CD14-positive monocyte (primary cell): ENCODE results near the gene PNRC1. TPM values are rescaled to one million over a fixed set of nuclear protein-coding genes. Genes with fewer than 3 reads are reported as not detected.

Experiments used
- DNase-seq, 3 donors: peaks; one replicate each; pipeline ENCODE4 v3.0.0-alpha.2; 2011 to 2022
- H2AFZ ChIP-seq: 2 replicates; pipeline ENCODE4 v1.6.0; 2012; ENCODE audit warnings: mild to moderate bottlenecking, low read depth, low read length, inconsistent platforms; ENCODE audit not compliant: insufficient read depth, poor library complexity, severe bottlenecking
- H3K27ac ChIP-seq, 2 donors: 1 replicate in 1 of 2; 2 replicates in 1 of 2; pipeline ENCODE4 v1.5.1; 2012 to 2013; ENCODE audit warnings: low read length in 2 of 2, control low read depth in 1 of 2, inconsistent platforms in 1 of 2, low read depth in 1 of 2, mild to moderate bottlenecking in 1 of 2
- H3K27me3 ChIP-seq, 2 donors: one replicate each; pipeline versions ENCODE4 v1.6.0 to v1.6.1; 2011 to 2013; ENCODE audit warnings: low read length in 2 of 2; ENCODE audit not compliant: control insufficient read depth in 2 of 2, insufficient read depth in 2 of 2
- H3K36me3 ChIP-seq, 2 donors: replicated peaks in 1 of 2; 1 replicate in 1 of 2; 2 replicates in 1 of 2; pipeline versions ENCODE4 v1.5.1 to v1.6.1; 2012 to 2013; ENCODE audit warnings: low read length in 2 of 2, control low read depth in 1 of 2, inconsistent platforms in 1 of 2, mild to moderate bottlenecking in 1 of 2; ENCODE audit not compliant: insufficient read depth in 2 of 2, control insufficient read depth in 1 of 2
- H3K4me1 ChIP-seq, 2 donors: 1 replicate in 1 of 2; 2 replicates in 1 of 2; pipeline versions ENCODE4 v1.5.1 to v1.6.1; 2012 to 2013; ENCODE audit warnings: low read length in 2 of 2, control low read depth in 1 of 2, inconsistent platforms in 1 of 2, mild to moderate bottlenecking in 1 of 2, moderate library complexity in 1 of 2; ENCODE audit not compliant: insufficient read depth in 2 of 2, control insufficient read depth in 1 of 2
- H3K4me2 ChIP-seq: replicated peaks from 2 replicates; pipeline ENCODE3; 2012; ENCODE audit warnings: low read length, moderate library complexity, mild to moderate bottlenecking; ENCODE audit not compliant: poor library complexity, severe bottlenecking; ENCODE audit errors: extremely low read depth
- H3K4me3 ChIP-seq, 3 experiments: fragments of 200-600 bp in 1 of 3; sonication (generic) in 1 of 3; replicated peaks in 1 of 3; 1 replicate in 2 of 3; 2 replicates in 1 of 3; pipeline ENCODE4 v1.5.1; 2011 to 2013; ENCODE audit warnings: low read length in 3 of 3, mild to moderate bottlenecking in 3 of 3, control low read depth in 2 of 3, low read depth in 2 of 3, inconsistent platforms in 1 of 3, moderate library complexity in 1 of 3
- H3K79me2 ChIP-seq: 2 replicates; pipeline ENCODE4 v1.6.0; 2012; ENCODE audit warnings: mild to moderate bottlenecking, control low read depth, inconsistent platforms, low read length, moderate library complexity; ENCODE audit not compliant: insufficient read depth
- H3K9ac ChIP-seq: 2 replicates; pipeline ENCODE4 v1.6.0; 2017; ENCODE audit warnings: low read length, mild to moderate bottlenecking; ENCODE audit not compliant: insufficient read depth, poor library complexity, severe bottlenecking
- H3K9me3 ChIP-seq, 2 donors: replicated peaks in 1 of 2; 1 replicate in 1 of 2; 2 replicates in 1 of 2; pipeline versions ENCODE4 v1.5.1 to v1.6.1; 2012 to 2013; ENCODE audit warnings: low read length in 2 of 2, control low read depth in 1 of 2; ENCODE audit not compliant: control insufficient read depth in 1 of 2, insufficient read depth in 1 of 2
- H4K20me1 ChIP-seq: 2 replicates; pipeline ENCODE4 v1.6.0; 2012; ENCODE audit warnings: mild to moderate bottlenecking, low read length, control low read depth, moderate library complexity; ENCODE audit not compliant: insufficient read depth
- H3K27ac Mint-ChIP-seq, 7 donors: one replicate each; pipeline ENCODE4 v1.8.0; 2020; ENCODE audit warnings: mild to moderate bottlenecking in 7 of 7, mixed read lengths in 7 of 7, moderate library complexity in 6 of 7, inconsistent platforms in 2 of 7
- H3K27me3 Mint-ChIP-seq, 3 donors: one replicate each; pipeline ENCODE4 v1.8.0; 2021 to 2022; ENCODE audit warnings: low read depth in 3 of 3, mild to moderate bottlenecking in 3 of 3, mixed read lengths in 3 of 3, moderate library complexity in 3 of 3, inconsistent platforms in 1 of 3
- H3K36me3 Mint-ChIP-seq, 2 donors: one replicate each; pipeline ENCODE4 v1.8.0; 2020; ENCODE audit warnings: mixed read lengths in 2 of 2, inconsistent platforms in 1 of 2, mild to moderate bottlenecking in 1 of 2
- H3K4me1 Mint-ChIP-seq: one replicate; pipeline ENCODE4 v1.8.0; 2020; ENCODE audit warnings: mild to moderate bottlenecking, mixed read lengths
- H3K4me3 Mint-ChIP-seq, 2 donors: one replicate each; pipeline ENCODE4 v1.8.0; 2020; ENCODE audit warnings: mild to moderate bottlenecking in 2 of 2, mixed read lengths in 2 of 2, moderate library complexity in 1 of 2
- H3K9me3 Mint-ChIP-seq, 7 donors: one replicate each; pipeline ENCODE4 v1.8.0; 2020 to 2022; ENCODE audit warnings: mixed read lengths in 7 of 7, mild to moderate bottlenecking in 6 of 7, moderate library complexity in 6 of 7, inconsistent platforms in 2 of 7
- WGBS: methylation state at CpG from one replicate; pipeline ENCODE4 v1.1.5; 2013; ENCODE audit warnings: missing lambda C conversion rate; ENCODE audit not compliant: insufficient coverage; 5-methylcytosine and 5-hydroxymethylcytosine counted together
- intact Hi-C, 2 donors: fragments of 100-400 bp; cut with micrococcal nuclease; formaldehyde crosslinking; loops; one replicate each; pipeline versions ENCODE4 v1.15.0 to v1.15.1; 2023
- polyA plus RNA-seq, 3 donors: library from polyadenylated mRNA; depleted of rRNA in 1 of 3; unstranded in 2 of 3; stranded (reverse) in 1 of 3; fragments of 300-500 nt in 2 of 3; fragments of >200 nt in 1 of 3; fragmentation: Illumina TruSeq in 2 of 3; gene quantifications; 1 replicate in 2 of 3; 2 replicates in 1 of 3; pipeline ENCODE4 v1.2.3, GENCODE V29; 2012 to 2021
- TF ChIP-seq, protein P1 (sequence below): fragments of 200-600 bp; IDR thresholded peaks from one replicate; pipeline ENCODE4 v1.8.0; 2022; ENCODE audit warnings: antibody characterized with exemption, mild to moderate bottlenecking

Gene PNRC1
- polyA plus RNA-seq, 3 donors: 102 to 398 (median 348) TPM

DNA sequence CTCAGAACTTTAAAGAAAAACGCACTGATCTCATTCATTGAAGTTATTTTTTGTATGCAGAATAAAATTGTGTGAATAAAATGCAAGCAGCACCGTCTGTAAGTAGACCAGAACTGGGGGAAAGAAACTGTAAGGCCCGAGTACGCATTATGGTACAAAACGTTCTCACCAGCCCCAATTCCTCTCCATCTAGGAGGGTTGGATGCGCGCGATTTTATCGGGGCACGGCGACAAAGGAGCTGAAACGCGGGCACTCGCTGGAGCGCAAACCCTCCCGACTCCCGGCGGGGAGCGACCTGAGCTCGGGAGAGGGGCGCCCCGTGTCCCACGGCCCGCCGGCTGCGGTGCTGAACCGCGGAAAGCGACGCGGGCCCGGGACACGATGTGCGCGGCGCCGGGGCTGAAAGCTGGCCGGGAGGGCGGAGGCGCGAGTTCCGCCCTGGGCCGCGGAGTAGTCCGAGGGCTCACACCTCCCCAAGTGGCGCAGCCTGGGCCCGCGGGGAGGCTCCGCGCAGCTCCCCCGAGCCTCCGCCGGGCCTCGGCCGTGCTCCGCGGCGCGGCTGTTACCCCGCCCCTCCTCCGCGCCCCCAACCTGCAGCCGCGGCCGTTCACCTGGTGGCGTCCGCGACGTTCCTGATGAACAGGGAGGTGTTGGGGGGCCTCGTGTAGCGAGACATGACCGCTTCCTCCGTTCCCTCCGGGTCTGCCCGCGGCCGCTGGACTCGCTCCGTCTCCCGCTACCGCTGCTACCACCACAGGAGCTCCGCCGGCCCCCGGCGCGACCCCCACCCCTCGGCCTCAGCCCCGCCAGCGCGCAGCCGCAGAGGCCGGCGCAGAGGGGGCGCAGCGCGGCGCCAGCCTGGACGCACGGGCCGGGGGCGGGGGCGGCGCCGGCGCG lies 36.9 kb downstream of the PNRC1 start, which contains the start of gene SRSF12:
TSS of gene SRSF12 (minus strand) at position 861 of the 898 bp plus-strand sequence. CDS start at position 677, 184 bp downstream.
- H3K27ac ChIP-seq: no peak within 1 kb of the TSS
- Mint-ChIP-seq H3K4me3 (peak within 1 kb of the TSS; percentile 80 to 93), H3K27ac (peak within 1 kb of the TSS in 2 of 7 donors; percentile 15 to 81), H3K4me1 (peaks cover 8% of the 10 kb centered on the region), H3K36me3 (no peaks in the 10 kb centered on the region), H3K9me3 (peaks cover 0 to 6% (median 3%) of the 10 kb centered on the region in 7 donors), H3K27me3 (peaks cover 9 to 19% (median 10%) of the 10 kb centered on the region in 3 donors)
- under 1% methylated on average over 104 of the region's 106 CpGs for WGBS
- DNase-seq: peak; percentile 32 to 34 (median 33)
- TF ChIP-seq, protein P1, sequence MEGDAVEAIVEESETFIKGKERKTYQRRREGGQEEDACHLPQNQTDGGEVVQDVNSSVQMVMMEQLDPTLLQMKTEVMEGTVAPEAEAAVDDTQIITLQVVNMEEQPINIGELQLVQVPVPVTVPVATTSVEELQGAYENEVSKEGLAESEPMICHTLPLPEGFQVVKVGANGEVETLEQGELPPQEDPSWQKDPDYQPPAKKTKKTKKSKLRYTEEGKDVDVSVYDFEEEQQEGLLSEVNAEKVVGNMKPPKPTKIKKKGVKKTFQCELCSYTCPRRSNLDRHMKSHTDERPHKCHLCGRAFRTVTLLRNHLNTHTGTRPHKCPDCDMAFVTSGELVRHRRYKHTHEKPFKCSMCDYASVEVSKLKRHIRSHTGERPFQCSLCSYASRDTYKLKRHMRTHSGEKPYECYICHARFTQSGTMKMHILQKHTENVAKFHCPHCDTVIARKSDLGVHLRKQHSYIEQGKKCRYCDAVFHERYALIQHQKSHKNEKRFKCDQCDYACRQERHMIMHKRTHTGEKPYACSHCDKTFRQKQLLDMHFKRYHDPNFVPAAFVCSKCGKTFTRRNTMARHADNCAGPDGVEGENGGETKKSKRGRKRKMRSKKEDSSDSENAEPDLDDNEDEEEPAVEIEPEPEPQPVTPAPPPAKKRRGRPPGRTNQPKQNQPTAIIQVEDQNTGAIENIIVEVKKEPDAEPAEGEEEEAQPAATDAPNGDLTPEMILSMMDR: no peak
- intact Hi-C loops: no loop called here
- no peaks in the 10 kb centered on the region for H4K20me1 ChIP-seq
- H3K27me3 ChIP-seq: peaks cover 3 to 17% of the 10 kb centered on the region in 2 donors
- H3K9me3 ChIP-seq: no peaks in the 10 kb centered on the region
- no peaks in the 10 kb centered on the region for H3K79me2 ChIP-seq
- H3K4me3 ChIP-seq: peak within 1 kb of the TSS; percentile 28 to 81 (median 34)
- H3K4me2 ChIP-seq: peak within 1 kb of the TSS; percentile 88
- no peaks in the 10 kb centered on the region for H3K36me3 ChIP-seq
- H2AFZ ChIP-seq: peak within 1 kb of the TSS; percentile 86
- peaks cover 8 to 12% of the 10 kb centered on the region in 2 donors for H3K4me1 ChIP-seq
- peak within 1 kb of the TSS; percentile 57 for H3K9ac ChIP-seq

DNA sequence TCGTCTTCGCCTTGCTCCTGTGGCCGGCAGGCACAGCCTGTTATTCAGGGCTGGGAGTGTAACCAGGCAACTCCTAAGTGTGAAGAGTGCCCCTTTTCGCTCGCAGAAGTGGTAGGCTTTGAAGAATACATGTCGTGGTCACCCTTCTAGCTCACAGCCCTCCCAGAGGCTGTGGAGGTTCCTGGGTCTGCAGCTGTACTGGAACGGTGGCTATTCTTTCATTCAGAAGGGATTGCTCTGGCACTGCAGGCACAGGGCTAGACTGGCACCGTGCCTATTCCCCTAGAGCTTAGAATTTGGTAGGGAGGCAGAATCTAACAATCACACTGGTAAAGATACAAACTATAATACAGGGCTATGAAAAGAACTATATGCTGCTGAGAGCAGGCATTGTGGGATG lies 38.4 kb downstream of the PNRC1 start:
- Histone ChIP-seq H3K79me2 (no peaks in the 10 kb centered on the region), H4K20me1 (no peaks in the 10 kb centered on the region), H3K9ac (no peak overlapping the region), H3K36me3 (no peaks in the 10 kb centered on the region), H3K4me1 (peaks cover 8 to 12% of the 10 kb centered on the region in 2 donors), H3K27me3 (peaks cover 3 to 17% of the 10 kb centered on the region in 2 donors), H3K4me3 (no peak overlapping the region), H3K4me2 (no peak overlapping the region), H3K27ac (no peak overlapping the region), H3K9me3 (no peaks in the 10 kb centered on the region), H2AFZ (no peak overlapping the region)
- peak overlapping the region in 1 of 2 donors; percentile 1 for H3K4me3 Mint-ChIP-seq
- TF ChIP-seq, protein P1: no peak
- H3K36me3 Mint-ChIP-seq: no peaks in the 10 kb centered on the region
- peaks cover 0 to 6% (median 3%) of the 10 kb centered on the region in 7 donors for H3K9me3 Mint-ChIP-seq
- intact Hi-C loops: no loop called here
- peaks cover 8% of the 10 kb centered on the region for H3K4me1 Mint-ChIP-seq
- H3K27ac Mint-ChIP-seq: no peak overlapping the region
- no peak for DNase-seq
- peaks cover 8 to 19% (median 9%) of the 10 kb centered on the region in 3 donors for H3K27me3 Mint-ChIP-seq
- WGBS: no CpG with 5 or more reads among the region's 8 CpGs
